Lung microvascular endothelial cell (primary cell): ENCODE data around the gene ZC2HC1C. TPM values are rescaled to one million over a fixed set of nuclear protein-coding genes. Genes with fewer than 3 reads are reported as not detected.

Experiments used
- total RNA-seq: library from RNA; depleted of rRNA; stranded (reverse); fragments of >200 nt; gene quantifications from 2 replicates; pipeline ENCODE4 v1.2.1, GENCODE V29; 2014

The ZC2HC1C gene
- total RNA-seq, 1 donor from 2014 or later = 0.40 TPM

Other genes with a start within 250 kb of the ZC2HC1C start
- gene PROX2, start 193.5 kb upstream of the ZC2HC1C start, total RNA-seq = not detected in 2 replicates
- gene DLST, start 187.7 kb upstream of the ZC2HC1C start, total RNA-seq = 35.3 and 35.7 TPM in 2 replicates
- gene RPS6KL1, start 146.4 kb upstream of the ZC2HC1C start, total RNA-seq = 4.4 and 6.2 TPM in 2 replicates
- 20.2 and 92.0 TPM in 2 replicates for gene PGF, start 114.0 kb upstream of the ZC2HC1C start, total RNA-seq
- 33.1 and 37.3 TPM in 2 replicates for gene EIF2B2, start 66.7 kb upstream of the ZC2HC1C start, total RNA-seq
- 7.0 and 19.6 TPM in 2 replicates for gene MLH3, start 18.2 kb upstream of the ZC2HC1C start, total RNA-seq
- gene ACYP1, start 5.6 kb upstream of the ZC2HC1C start, total RNA-seq = 4.6 and 5.6 TPM in 2 replicates
- gene NEK9, start 57.4 kb downstream of the ZC2HC1C start, total RNA-seq = 18.1 and 32.7 TPM in 2 replicates
- gene TMED10, start 107.0 kb downstream of the ZC2HC1C start, total RNA-seq = 170 and 192 TPM in 2 replicates
- gene FOS, start 209.2 kb downstream of the ZC2HC1C start, total RNA-seq = 7.8 and 278 TPM in 2 replicates